ENCODE data around the gene STX1A.
A peak's percentile ranks its signal among the peaks of the same experiment; 100 is the strongest.

DNA sequence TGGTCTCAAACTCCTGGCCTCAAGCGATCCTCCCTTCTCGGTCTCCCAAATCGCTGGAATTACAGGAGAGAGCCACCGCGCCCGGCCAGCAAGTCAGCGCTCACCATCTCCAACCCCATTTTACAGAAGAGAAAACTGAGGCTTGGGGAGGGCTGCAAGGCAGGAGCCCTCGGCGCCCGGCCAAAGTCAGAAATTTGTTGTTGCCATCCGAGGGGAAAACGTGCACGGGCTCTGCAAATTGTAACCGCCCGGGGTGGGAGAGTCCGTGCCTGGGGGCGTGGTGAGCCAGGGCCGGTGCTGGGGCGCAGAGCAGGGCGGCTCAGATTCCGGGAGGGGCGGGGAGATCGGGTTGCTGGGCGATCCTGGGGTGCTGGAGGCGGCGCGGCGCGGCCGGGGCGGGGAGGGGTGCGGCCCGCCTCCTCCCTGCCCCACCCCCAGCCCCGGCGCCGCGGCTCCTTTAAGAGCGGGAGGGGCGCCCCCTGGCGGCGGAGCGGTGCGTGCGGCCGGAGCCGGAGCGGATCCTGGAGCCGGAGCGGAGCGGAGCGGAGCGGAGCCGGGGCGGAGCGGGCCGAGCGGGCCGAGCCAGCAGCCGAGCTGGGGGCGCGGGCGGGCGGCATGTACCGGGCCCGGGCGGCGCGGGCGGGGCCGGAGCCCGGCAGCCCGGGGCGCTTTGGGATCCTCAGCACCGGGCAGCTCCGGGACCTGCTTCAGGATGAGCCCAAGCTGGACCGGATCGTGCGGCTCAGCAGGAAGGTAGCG is 51.9 kb downstream of the STX1A start, which contains the start of gene VPS37D:
- TF ChIP-seq, protein P1, sequence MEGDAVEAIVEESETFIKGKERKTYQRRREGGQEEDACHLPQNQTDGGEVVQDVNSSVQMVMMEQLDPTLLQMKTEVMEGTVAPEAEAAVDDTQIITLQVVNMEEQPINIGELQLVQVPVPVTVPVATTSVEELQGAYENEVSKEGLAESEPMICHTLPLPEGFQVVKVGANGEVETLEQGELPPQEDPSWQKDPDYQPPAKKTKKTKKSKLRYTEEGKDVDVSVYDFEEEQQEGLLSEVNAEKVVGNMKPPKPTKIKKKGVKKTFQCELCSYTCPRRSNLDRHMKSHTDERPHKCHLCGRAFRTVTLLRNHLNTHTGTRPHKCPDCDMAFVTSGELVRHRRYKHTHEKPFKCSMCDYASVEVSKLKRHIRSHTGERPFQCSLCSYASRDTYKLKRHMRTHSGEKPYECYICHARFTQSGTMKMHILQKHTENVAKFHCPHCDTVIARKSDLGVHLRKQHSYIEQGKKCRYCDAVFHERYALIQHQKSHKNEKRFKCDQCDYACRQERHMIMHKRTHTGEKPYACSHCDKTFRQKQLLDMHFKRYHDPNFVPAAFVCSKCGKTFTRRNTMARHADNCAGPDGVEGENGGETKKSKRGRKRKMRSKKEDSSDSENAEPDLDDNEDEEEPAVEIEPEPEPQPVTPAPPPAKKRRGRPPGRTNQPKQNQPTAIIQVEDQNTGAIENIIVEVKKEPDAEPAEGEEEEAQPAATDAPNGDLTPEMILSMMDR (IDR thresholded peaks at IDR 0.05) = peak; percentile 48 to 99 (median 94)
- TF ChIP-seq POLR2A (IDR thresholded peaks at IDR 0.05) = peak in 1 of 2 donors; percentile 59

Data from uterus (tissue), 2 donors.